Mononuclear cell (primary cell): Measurements from ENCODE around the gene SNX5. TPM values are rescaled to one million over a fixed set of nuclear protein-coding genes. Genes with fewer than 3 reads are reported as not detected.
A peak's percentile ranks its signal among the peaks of the same experiment; 100 is the strongest.

Source experiments
- H3K27me3 ChIP-seq: 2 replicates; pipeline ENCODE4 v1.6.0; 2011; ENCODE audit warnings: low read length, control low read depth; ENCODE audit not compliant: insufficient read depth
- H3K4me1 ChIP-seq: 2 replicates; pipeline ENCODE4 v1.5.1; 2011; ENCODE audit warnings: mild to moderate bottlenecking, low read length, control low read depth; ENCODE audit not compliant: insufficient read depth
- H3K4me3 ChIP-seq: 2 replicates; pipeline ENCODE4 v1.5.1; 2011; ENCODE audit warnings: mild to moderate bottlenecking, low read length, moderate library complexity
- H3K9me3 ChIP-seq: 2 replicates; pipeline ENCODE4 v1.5.1; 2011; ENCODE audit warnings: low read depth, mild to moderate bottlenecking, control low read depth, low read length
- total RNA-seq: library from RNA; depleted of rRNA; stranded (reverse); fragments of >200 nt; gene quantifications from one replicate; pipeline ENCODE4 v1.2.3, GENCODE V29; 2012

Gene SNX5
- total RNA-seq, 1 donor: 75.1 TPM

GRCh38 chr20:18001131-18001921 is 32.7 kb upstream of the SNX5 start:
- H3K27me3 ChIP-seq: no peaks in the 10 kb centered on the region
- H3K4me1 ChIP-seq: peaks cover 24% of the 10 kb centered on the region
- no peaks in the 10 kb centered on the region for H3K9me3 ChIP-seq
- H3K4me3 ChIP-seq: no peak overlapping the region

- peaks cover 16% of the 10 kb centered on the region for H3K4me1 ChIP-seq
- no peak overlapping the region for H3K4me3 ChIP-seq
- no peaks in the 10 kb centered on the region for H3K9me3 ChIP-seq
- H3K27me3 ChIP-seq: no peaks in the 10 kb centered on the region
Observed at GRCh38 chr20:17999566-17999965, 31.0 kb upstream of the SNX5 start.

- Histone ChIP-seq H3K9me3 (no peaks in the 10 kb centered on the region), H3K4me1 (peaks cover 7% of the 10 kb centered on the region), H3K4me3 (no peak overlapping the region), H3K27me3 (no peaks in the 10 kb centered on the region)
Observed at GRCh38 chr20:17998446-17998845, 29.9 kb upstream of the SNX5 start.

GRCh38 chr20:17995967-17996819 is 27.6 kb upstream of the SNX5 start:
- H3K9me3 ChIP-seq: no peaks in the 10 kb centered on the region
- peaks cover 7% of the 10 kb centered on the region for H3K4me1 ChIP-seq
- H3K27me3 ChIP-seq: no peaks in the 10 kb centered on the region
- H3K4me3 ChIP-seq: no peak overlapping the region

- Histone ChIP-seq H3K4me3 (no peak overlapping the region), H3K4me1 (peaks cover 7% of the 10 kb centered on the region), H3K9me3 (no peaks in the 10 kb centered on the region), H3K27me3 (no peaks in the 10 kb centered on the region)
Observed at GRCh38 chr20:17993546-17993945, 25.0 kb upstream of the SNX5 start.

GRCh38 chr20:17992847-17993513 is 24.4 kb upstream of the SNX5 start:
- Histone ChIP-seq H3K4me3 (no peak overlapping the region), H3K4me1 (peaks cover 7% of the 10 kb centered on the region), H3K9me3 (no peaks in the 10 kb centered on the region), H3K27me3 (no peaks in the 10 kb centered on the region)

- Histone ChIP-seq H3K4me1 (peaks cover 7% of the 10 kb centered on the region), H3K27me3 (no peaks in the 10 kb centered on the region), H3K4me3 (no peak overlapping the region), H3K9me3 (no peaks in the 10 kb centered on the region)
Observed at GRCh38 chr20:17992224-17992637, 23.6 kb upstream of the SNX5 start.

GRCh38 chr20:17990278-17990972 is 21.8 kb upstream of the SNX5 start:
- Histone ChIP-seq H3K27me3 (no peaks in the 10 kb centered on the region), H3K9me3 (no peaks in the 10 kb centered on the region), H3K4me3 (no peak overlapping the region), H3K4me1 (no peaks in the 10 kb centered on the region)

GRCh38 chr20:17987988-17988387 is 19.4 kb upstream of the SNX5 start:
- Histone ChIP-seq H3K4me3 (no peak overlapping the region), H3K27me3 (no peaks in the 10 kb centered on the region), H3K9me3 (no peaks in the 10 kb centered on the region), H3K4me1 (no peaks in the 10 kb centered on the region)

GRCh38 chr20:17985388-17986018 is 16.9 kb upstream of the SNX5 start:
- no peaks in the 10 kb centered on the region for H3K4me1 ChIP-seq
- no peaks in the 10 kb centered on the region for H3K9me3 ChIP-seq
- H3K4me3 ChIP-seq: no peak overlapping the region
- no peaks in the 10 kb centered on the region for H3K27me3 ChIP-seq

GRCh38 chr20:17976305-17976704 is 7.7 kb upstream of the SNX5 start:
- no peak overlapping the region for H3K4me3 ChIP-seq
- no peaks in the 10 kb centered on the region for H3K9me3 ChIP-seq
- peaks cover 25% of the 10 kb centered on the region for H3K4me1 ChIP-seq
- H3K27me3 ChIP-seq: no peaks in the 10 kb centered on the region

- no peaks in the 10 kb centered on the region for H3K9me3 ChIP-seq
- peaks cover 43% of the 10 kb centered on the region for H3K4me1 ChIP-seq
- H3K27me3 ChIP-seq: no peaks in the 10 kb centered on the region
- no peak overlapping the region for H3K4me3 ChIP-seq
Observed at GRCh38 chr20:17972121-17972520, 3.5 kb upstream of the SNX5 start.

GRCh38 chr20:17971300-17972013 is 2.9 kb upstream of the SNX5 start:
- Histone ChIP-seq H3K4me1 (peaks cover 49% of the 10 kb centered on the region), H3K27me3 (no peaks in the 10 kb centered on the region), H3K4me3 (peak overlapping the region; percentile 15), H3K9me3 (no peaks in the 10 kb centered on the region)
